HG03196 (cell line): ENCODE measurements around the gene ERCC4.
"Not testable (repeated sequence)": the region's sequence is repeated elsewhere in the genome, so short reads cannot be mapped to it uniquely, and the experiment has no call there.

ENCODE experiments used
- ATAC-seq: cut with Tn5 transposase; IDR thresholded peaks from one replicate; pipeline ENCODE4 v1.9.1; 2021; ENCODE audit not compliant: unreplicated experiment

The ERCC4 gene

GRCh38 chr16:13919683-13920509 lies at the start of gene ERCC4:
TSS of gene ERCC4 (plus strand) at chr16:13920154. CDS start at chr16:13920166, 12 bp downstream.
- ATAC-seq: peak; percentile 97

- no peak for ATAC-seq
These were observed 46.0 kb upstream of the ERCC4 start for GRCh38 chr16:13873835-13874438.

GRCh38 chr16:13875614-13876284 lies 44.2 kb upstream of the ERCC4 start:
- ATAC-seq: no peak

GRCh38 chr16:13883276-13883675 lies 36.7 kb upstream of the ERCC4 start:
- ATAC-seq: no peak

- ATAC-seq: no peak
These were observed 36.1 kb upstream of the ERCC4 start for GRCh38 chr16:13883881-13884280.

- ATAC-seq: no peak
These were observed 34.3 kb upstream of the ERCC4 start for GRCh38 chr16:13885700-13886099.

- no peak for ATAC-seq
These were observed 33.3 kb upstream of the ERCC4 start for GRCh38 chr16:13886608-13887007.

GRCh38 chr16:13889323-13889722 lies 30.6 kb upstream of the ERCC4 start:
- ATAC-seq: not testable (repeated sequence)

- no peak for ATAC-seq
These were observed 27.7 kb upstream of the ERCC4 start for GRCh38 chr16:13892301-13892700.

GRCh38 chr16:13895516-13895915 lies 24.4 kb upstream of the ERCC4 start:
- ATAC-seq: no peak

GRCh38 chr16:13896543-13897182 lies 23.3 kb upstream of the ERCC4 start:
- ATAC-seq: no peak

GRCh38 chr16:13897806-13898205 lies 22.1 kb upstream of the ERCC4 start:
- ATAC-seq: no peak

GRCh38 chr16:13898233-13898632 lies 21.7 kb upstream of the ERCC4 start:
- no peak for ATAC-seq

- ATAC-seq: no peak
These were observed 17.9 kb upstream of the ERCC4 start for GRCh38 chr16:13902052-13902451.

- no peak for ATAC-seq
These were observed 17.3 kb upstream of the ERCC4 start for GRCh38 chr16:13902677-13903076.

GRCh38 chr16:13904179-13904691 lies 15.7 kb upstream of the ERCC4 start:
- ATAC-seq: no peak

GRCh38 chr16:13904822-13905221 lies 15.1 kb upstream of the ERCC4 start:
- ATAC-seq: not testable (repeated sequence)

- no peak for ATAC-seq
These were observed 13.5 kb upstream of the ERCC4 start for GRCh38 chr16:13906168-13907089.

- no peak for ATAC-seq
These were observed 12.5 kb upstream of the ERCC4 start for GRCh38 chr16:13907431-13907830.

- ATAC-seq: no peak
These were observed 10.9 kb upstream of the ERCC4 start for GRCh38 chr16:13909069-13909468.
